Neural cell (in vitro differentiated cells): Measurements from ENCODE around the gene DOK6. TPM values are rescaled to one million over a fixed set of nuclear protein-coding genes. Genes with fewer than 3 reads are reported as not detected.

Experiments
- H2AFZ ChIP-seq: fragments of 200-600, 300-800 bp; sonication (generic), shearing (Covaris generic); 2 replicates; pipeline ENCODE4 v1.6.0; 2014; ENCODE audit warnings: low read depth, mild to moderate bottlenecking, antibody characterized with exemption, low read length, moderate library complexity
- H3F3A ChIP-seq: fragments of 200-600 bp; shearing (Covaris generic); 2 replicates; pipeline ENCODE4 v1.6.1; 2016; ENCODE audit warnings: mild to moderate bottlenecking, moderate library complexity, mixed read lengths, antibody characterized with exemption, low read length; ENCODE audit not compliant: insufficient read depth, poor library complexity, severe bottlenecking
- H3K27ac ChIP-seq: fragments of 200-600, 300-800 bp; sonication (generic), shearing (Covaris generic); 2 replicates; pipeline ENCODE4 v1.5.1; 2014; ENCODE audit warnings: mild to moderate bottlenecking, low read length, moderate library complexity
- H3K27me3 ChIP-seq: fragments of 300-800, 200-600 bp; sonication (generic), shearing (Covaris generic); 2 replicates; pipeline ENCODE4 v1.6.0; 2014; ENCODE audit warnings: mild to moderate bottlenecking, low read depth, low read length, moderate library complexity; ENCODE audit not compliant: insufficient read depth
- H3K36me3 ChIP-seq: fragments of 300-800, 200-600 bp; sonication (generic), shearing (Covaris generic); 2 replicates; pipeline ENCODE4 v1.5.1; 2014; ENCODE audit warnings: mild to moderate bottlenecking, antibody characterized with exemption, low read length, moderate library complexity; ENCODE audit not compliant: insufficient read depth
- H3K4me2 ChIP-seq: fragments of 300-800, 200-600 bp; sonication (generic), shearing (Covaris generic); 2 replicates; pipeline ENCODE4 v1.6.0; 2014; ENCODE audit warnings: mild to moderate bottlenecking, low read length
- H3K4me3 ChIP-seq: fragments of 300-800, 200-600 bp; sonication (generic), shearing (Covaris generic); 2 replicates; pipeline ENCODE4 v1.5.1; 2014; ENCODE audit warnings: mild to moderate bottlenecking, low read length, moderate library complexity
- H3K79me2 ChIP-seq: fragments of 200-600 bp; shearing (Covaris generic); replicated peaks from 2 replicates; pipeline ENCODE4 v1.6.0; 2014; ENCODE audit warnings: mild to moderate bottlenecking, low read length, moderate library complexity; ENCODE audit not compliant: insufficient read depth
- H3K9ac ChIP-seq: fragments of 300-800, 200-600 bp; sonication (generic), shearing (Covaris generic); 2 replicates; pipeline ENCODE4 v1.6.1; 2016; ENCODE audit warnings: mild to moderate bottlenecking, low read length, mixed read lengths
- H3K9me2 ChIP-seq: fragments of 200-600 bp; shearing (Covaris generic); 2 replicates; pipeline ENCODE4 v1.6.1; 2016; ENCODE audit warnings: mild to moderate bottlenecking, low read length, mixed read lengths; ENCODE audit not compliant: insufficient read depth
- H3K9me3 ChIP-seq: fragments of 200-600, 300-800 bp; sonication (generic), shearing (Covaris generic); 2 replicates; pipeline ENCODE4 v1.6.1; 2016; ENCODE audit warnings: mild to moderate bottlenecking, mixed run types, low read length, moderate library complexity, mixed read lengths
- H4K20me1 ChIP-seq: fragments of 200-600 bp; shearing (Covaris generic); 2 replicates; pipeline ENCODE4 v1.6.1; 2016; ENCODE audit warnings: mild to moderate bottlenecking, mixed run types; ENCODE audit not compliant: insufficient read depth
- CTCF ChIP-seq: fragments of 450-650 bp; IDR thresholded peaks from 2 replicates; pipeline ENCODE4 v1.5.1; 2014; ENCODE audit warnings: antibody characterized with exemption, mild to moderate bottlenecking, moderate library complexity; ENCODE audit not compliant: poor library complexity, severe bottlenecking
- EP300 ChIP-seq: fragments of 450-650 bp; conservative IDR thresholded peaks from 2 replicates; pipeline ENCODE4 v1.6.1; 2014; ENCODE audit warnings: antibody characterized with exemption, mild to moderate bottlenecking, moderate library complexity; ENCODE audit not compliant: poor library complexity, severe bottlenecking
- EZH2 ChIP-seq: fragments of 200-600, 300-800 bp; shearing (Covaris generic), sonication (generic); IDR thresholded peaks from 2 replicates; pipeline ENCODE4 v1.6.1; 2014; ENCODE audit warnings: antibody characterized with exemption, low read length, borderline replicate concordance, mild to moderate bottlenecking; ENCODE audit not compliant: insufficient read depth, poor library complexity, severe bottlenecking
- MXI1 ChIP-seq: fragments of 450-650 bp; conservative IDR thresholded peaks from 2 replicates; pipeline ENCODE4 v1.6.1; 2014; ENCODE audit warnings: antibody characterized with exemption, mild to moderate bottlenecking; ENCODE audit not compliant: poor library complexity, severe bottlenecking
- POLR2AphosphoS5 ChIP-seq: IDR thresholded peaks from 2 replicates; pipeline ENCODE4 v1.6.1; 2012
- RAD21 ChIP-seq: fragments of 450-650 bp; conservative IDR thresholded peaks from 2 replicates; pipeline ENCODE4 v1.6.1; 2014; ENCODE audit warnings: antibody characterized with exemption, mild to moderate bottlenecking, moderate library complexity
- REST ChIP-seq: IDR thresholded peaks from 2 replicates; pipeline ENCODE4 v1.6.1; 2012; ENCODE audit warnings: borderline replicate concordance
- SMC3 ChIP-seq: fragments of 450-650 bp; conservative IDR thresholded peaks from 2 replicates; pipeline ENCODE4 v1.6.1; 2014; ENCODE audit warnings: antibody characterized with exemption, mild to moderate bottlenecking, moderate library complexity; ENCODE audit not compliant: poor library complexity
- TAF1 ChIP-seq: IDR thresholded peaks from 2 replicates; pipeline ENCODE4 v1.6.1; 2012; ENCODE audit warnings: low read depth
- polyA plus RNA-seq: library from polyadenylated mRNA; depleted of rRNA; stranded (reverse); fragments of >200 nt; gene quantifications from 2 replicates; pipeline ENCODE4 v1.2.3, GENCODE V29; 2014

The DOK6 gene
- polyA plus RNA-seq, 1 donor from 2014 or later, result 9.7 TPM

- Histone ChIP-seq H3K9me2 (no peaks in the 10 kb centered on the region), H3K4me2 (no peak overlapping the region), H2AFZ (no peak overlapping the region), H3K9me3 (no peaks in the 10 kb centered on the region), H3K27ac (no peak overlapping the region), H3F3A (no peaks in the 10 kb centered on the region), H3K36me3 (no peaks in the 10 kb centered on the region), H3K4me3 (no peak overlapping the region), H3K79me2 (no peaks in the 10 kb centered on the region), H3K27me3 (no peaks in the 10 kb centered on the region), H3K9ac (no peak overlapping the region), H4K20me1 (no peaks in the 10 kb centered on the region)
- TF ChIP-seq POLR2AphosphoS5 (no peak), EP300 (no peak), REST (no peak), CTCF (no peak), TAF1 (no peak)
These were observed 325.3 kb downstream of the DOK6 start for GRCh38 chr18:69725855-69726508.

GRCh38 chr18:69727912-69728572, 327.4 kb downstream of the DOK6 start:
- TF ChIP-seq SMC3, result no peak
- no peak for TF ChIP-seq EP300
- no peak for TF ChIP-seq MXI1
- TF ChIP-seq EZH2, result no peak
- TF ChIP-seq CTCF, result no peak
- no peak for TF ChIP-seq REST
- no peak for TF ChIP-seq POLR2AphosphoS5
- TF ChIP-seq RAD21, result no peak
- no peak for TF ChIP-seq TAF1
- no peaks in the 10 kb centered on the region for H4K20me1 ChIP-seq
- no peaks in the 10 kb centered on the region for H3K36me3 ChIP-seq
- H2AFZ ChIP-seq, result no peak overlapping the region
- no peak overlapping the region for H3K27ac ChIP-seq
- H3K9me3 ChIP-seq, result no peaks in the 10 kb centered on the region
- no peak overlapping the region for H3K9ac ChIP-seq
- no peak overlapping the region for H3K4me2 ChIP-seq
- H3K79me2 ChIP-seq, result no peaks in the 10 kb centered on the region
- no peak overlapping the region for H3K4me3 ChIP-seq
- no peaks in the 10 kb centered on the region for H3K9me2 ChIP-seq
- H3F3A ChIP-seq, result no peaks in the 10 kb centered on the region
- no peaks in the 10 kb centered on the region for H3K27me3 ChIP-seq
